IgD-negative memory B cell (primary cell): ENCODE results near the gene A4GALT. TPM values are rescaled to one million over a fixed set of nuclear protein-coding genes. Genes with fewer than 3 reads are reported as not detected.

Experiments
- H3K27ac Mint-ChIP-seq, 3 donors: one replicate each; pipeline ENCODE4 v1.8.0; 2020 to 2022; ENCODE audit warnings: mild to moderate bottlenecking in 3 of 3, mixed read lengths in 3 of 3, moderate library complexity in 1 of 3
- H3K27me3 Mint-ChIP-seq: one replicate; pipeline ENCODE4 v1.8.0; 2021; ENCODE audit warnings: mixed read lengths
- H3K36me3 Mint-ChIP-seq: one replicate; pipeline ENCODE4 v1.8.0; 2020; ENCODE audit warnings: mild to moderate bottlenecking, mixed read lengths
- H3K4me1 Mint-ChIP-seq, 3 donors: one replicate each; pipeline ENCODE4 v1.8.0; 2020 to 2022; ENCODE audit warnings: mixed read lengths in 3 of 3, mild to moderate bottlenecking in 1 of 3
- H3K4me3 Mint-ChIP-seq, 4 donors: one replicate each; pipeline ENCODE4 v1.8.0; 2020 to 2022; ENCODE audit warnings: mild to moderate bottlenecking in 4 of 4, mixed read lengths in 4 of 4, moderate library complexity in 3 of 4
- H3K9me3 Mint-ChIP-seq, 3 donors: one replicate each; pipeline ENCODE4 v1.8.0; 2020 to 2021; ENCODE audit warnings: mixed read lengths in 3 of 3, mild to moderate bottlenecking in 1 of 3
- polyA plus RNA-seq: library from polyadenylated mRNA; unstranded; fragments of 300-500 nt; fragmentation: Illumina TruSeq; gene quantifications from one replicate; pipeline ENCODE4 v1.2.3, GENCODE V29; 2021

A4GALT gene
- polyA plus RNA-seq, 1 donor from 2014 or later: not detected

- H3K4me3 Mint-ChIP-seq: no peak overlapping the region
- peaks cover 4 to 8% (median 5%) of the 10 kb centered on the region in 3 donors for H3K4me1 Mint-ChIP-seq
- no peak overlapping the region for H3K27ac Mint-ChIP-seq
- H3K27me3 Mint-ChIP-seq: no peaks in the 10 kb centered on the region
- H3K36me3 Mint-ChIP-seq: no peaks in the 10 kb centered on the region
- no peaks in the 10 kb centered on the region for H3K9me3 Mint-ChIP-seq
Measured at GRCh38 chr22:42700901-42701300, 19.8 kb downstream of the A4GALT start.

DNA sequence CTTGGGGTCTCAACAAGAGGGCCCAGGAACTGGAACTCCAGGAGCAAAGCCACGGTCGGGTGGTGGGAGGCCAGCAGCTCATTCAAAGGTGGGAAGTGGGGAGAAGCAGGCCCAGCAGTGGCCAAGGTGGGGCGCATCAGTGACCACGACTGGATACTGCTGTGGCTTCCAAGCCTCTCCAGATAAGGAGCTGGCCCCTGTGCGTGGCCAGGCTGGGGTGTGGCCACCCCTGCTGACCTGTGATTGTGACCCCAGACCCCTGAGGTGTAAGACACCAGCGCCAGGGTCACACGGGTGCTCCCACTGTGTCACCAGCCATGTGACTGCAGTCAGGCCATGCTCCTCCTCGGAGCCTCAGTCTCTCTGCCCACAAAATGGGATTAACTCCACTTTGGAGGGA, 20.3 kb downstream of the A4GALT start:
- Mint-ChIP-seq H3K4me1 (peaks cover 4 to 8% (median 5%) of the 10 kb centered on the region in 3 donors), H3K4me3 (no peak overlapping the region), H3K9me3 (no peaks in the 10 kb centered on the region), H3K27me3 (no peaks in the 10 kb centered on the region), H3K36me3 (no peaks in the 10 kb centered on the region), H3K27ac (no peak overlapping the region)

GRCh38 chr22:42699976-42700352, 20.7 kb downstream of the A4GALT start:
- H3K9me3 Mint-ChIP-seq: no peaks in the 10 kb centered on the region
- peaks cover 4 to 8% (median 5%) of the 10 kb centered on the region in 3 donors for H3K4me1 Mint-ChIP-seq
- H3K27me3 Mint-ChIP-seq: no peaks in the 10 kb centered on the region
- no peak overlapping the region for H3K4me3 Mint-ChIP-seq
- no peak overlapping the region for H3K27ac Mint-ChIP-seq
- H3K36me3 Mint-ChIP-seq: no peaks in the 10 kb centered on the region

GRCh38 chr22:42699281-42699975, 21.2 kb downstream of the A4GALT start:
- Mint-ChIP-seq H3K4me3 (no peak overlapping the region), H3K9me3 (no peaks in the 10 kb centered on the region), H3K4me1 (peaks cover 4 to 8% (median 5%) of the 10 kb centered on the region in 3 donors), H3K36me3 (no peaks in the 10 kb centered on the region), H3K27ac (no peak overlapping the region), H3K27me3 (no peaks in the 10 kb centered on the region)

DNA sequence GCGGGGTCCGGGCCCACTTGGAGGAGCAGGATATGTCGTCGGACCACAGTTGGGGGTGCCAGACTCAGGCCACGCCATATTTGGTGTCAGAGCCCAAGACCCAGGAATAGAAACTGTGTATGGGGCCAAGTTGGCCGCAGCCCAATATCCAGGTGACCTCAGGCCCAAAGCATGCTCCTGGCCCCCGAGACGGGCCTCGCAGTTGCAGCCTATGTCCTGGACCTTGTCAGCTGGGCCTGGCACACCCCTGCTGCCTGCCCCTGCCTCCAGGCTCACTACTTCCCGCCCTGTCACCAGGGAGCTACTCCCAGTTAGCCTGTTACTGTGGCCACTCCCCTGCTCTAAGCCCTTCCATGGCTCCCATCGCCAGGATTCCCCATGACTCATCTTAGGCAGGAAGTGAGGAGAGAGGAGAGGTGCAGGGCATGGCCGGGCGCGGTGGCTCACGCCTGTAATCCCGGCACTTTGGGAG, 23.1 kb downstream of the A4GALT start:
- H3K9me3 Mint-ChIP-seq: no peaks in the 10 kb centered on the region
- no peaks in the 10 kb centered on the region for H3K27me3 Mint-ChIP-seq
- no peaks in the 10 kb centered on the region for H3K36me3 Mint-ChIP-seq
- H3K27ac Mint-ChIP-seq: no peak overlapping the region
- peaks cover 4 to 8% (median 5%) of the 10 kb centered on the region in 3 donors for H3K4me1 Mint-ChIP-seq
- no peak overlapping the region for H3K4me3 Mint-ChIP-seq

- Mint-ChIP-seq H3K4me3 (no peak overlapping the region), H3K4me1 (peaks cover 12 to 15% (median 13%) of the 10 kb centered on the region in 3 donors), H3K27ac (peak overlapping the region in 1 of 3 donors; percentile 23), H3K36me3 (no peaks in the 10 kb centered on the region), H3K9me3 (no peaks in the 10 kb centered on the region), H3K27me3 (peaks cover 2% of the 10 kb centered on the region)
Measured at GRCh38 chr22:42696331-42696967, 24.2 kb downstream of the A4GALT start.

DNA sequence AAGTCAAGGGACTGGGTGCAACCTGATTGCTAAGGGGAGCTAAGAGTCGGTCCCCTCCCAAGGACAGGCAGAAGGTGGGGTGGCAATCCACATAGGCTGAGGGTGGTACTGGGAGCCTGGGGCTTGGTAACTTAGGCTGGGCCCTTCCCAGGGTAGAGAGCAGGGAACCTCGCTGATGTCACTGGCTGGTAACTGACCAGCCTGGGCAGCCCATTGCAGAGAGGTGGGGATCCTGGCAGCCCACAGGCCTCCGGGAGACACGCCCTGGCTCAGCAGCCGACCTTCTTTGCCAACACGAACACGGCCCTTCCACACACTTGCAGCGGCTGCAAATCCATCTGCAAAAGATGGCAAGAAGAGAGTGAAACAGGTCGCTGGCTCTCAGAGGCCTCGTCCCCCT, 25.4 kb downstream of the A4GALT start:
- Mint-ChIP-seq H3K27me3 (peaks cover 2% of the 10 kb centered on the region), H3K27ac (no peak overlapping the region), H3K9me3 (no peaks in the 10 kb centered on the region), H3K36me3 (no peaks in the 10 kb centered on the region), H3K4me3 (no peak overlapping the region), H3K4me1 (peaks cover 12 to 15% (median 13%) of the 10 kb centered on the region in 3 donors)

DNA sequence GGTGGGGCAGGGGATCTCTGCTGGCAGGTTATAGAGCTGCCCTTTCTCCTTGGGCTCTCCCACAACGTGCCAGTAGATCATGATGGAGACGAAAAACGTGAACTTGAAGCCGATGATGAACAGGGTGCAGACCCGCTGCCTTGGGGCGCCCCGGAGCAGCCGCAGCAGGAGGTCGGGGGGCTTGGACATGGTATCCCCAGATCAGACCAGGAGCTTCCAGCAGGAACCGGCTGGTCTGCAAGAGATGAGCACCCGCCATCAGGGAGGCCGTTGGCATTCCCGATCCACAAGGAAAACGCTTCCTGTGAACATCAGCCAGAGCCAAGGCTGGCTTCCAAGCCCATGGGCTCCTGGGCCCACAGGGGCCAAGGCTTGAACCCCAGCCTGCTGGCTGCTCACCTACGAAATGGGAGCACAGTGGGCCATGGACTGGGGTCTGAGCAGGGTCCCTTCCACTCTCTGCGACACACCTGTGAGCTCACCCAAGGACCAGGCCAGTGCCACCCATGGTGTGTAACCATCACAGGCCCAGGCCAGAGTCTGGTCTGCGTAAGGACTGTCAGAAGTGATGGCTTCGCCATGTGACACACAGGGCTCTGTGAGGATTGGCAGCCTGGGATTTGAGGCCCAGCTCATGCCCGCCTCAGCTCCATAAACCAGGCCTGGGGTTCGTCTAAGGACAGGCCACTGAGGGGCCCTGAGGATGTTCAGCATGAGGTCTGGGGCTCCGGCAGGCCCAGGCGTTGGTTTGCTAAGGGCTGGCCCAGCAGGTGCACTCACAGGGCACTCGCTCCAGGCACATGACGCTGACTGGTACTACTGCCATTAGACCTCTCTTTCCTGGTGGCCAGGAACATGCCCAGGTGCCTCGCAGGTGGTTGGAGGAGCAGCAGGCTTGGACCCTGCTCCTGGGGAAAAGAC, 26.6 kb downstream of the A4GALT start:
- H3K4me1 Mint-ChIP-seq: peaks cover 12 to 15% (median 13%) of the 10 kb centered on the region in 3 donors
- peak overlapping the region in 2 of 4 donors; percentile 49 to 57 for H3K4me3 Mint-ChIP-seq
- H3K27ac Mint-ChIP-seq: no peak overlapping the region
- H3K27me3 Mint-ChIP-seq: peaks cover 2% of the 10 kb centered on the region
- H3K9me3 Mint-ChIP-seq: no peaks in the 10 kb centered on the region
- no peaks in the 10 kb centered on the region for H3K36me3 Mint-ChIP-seq

DNA sequence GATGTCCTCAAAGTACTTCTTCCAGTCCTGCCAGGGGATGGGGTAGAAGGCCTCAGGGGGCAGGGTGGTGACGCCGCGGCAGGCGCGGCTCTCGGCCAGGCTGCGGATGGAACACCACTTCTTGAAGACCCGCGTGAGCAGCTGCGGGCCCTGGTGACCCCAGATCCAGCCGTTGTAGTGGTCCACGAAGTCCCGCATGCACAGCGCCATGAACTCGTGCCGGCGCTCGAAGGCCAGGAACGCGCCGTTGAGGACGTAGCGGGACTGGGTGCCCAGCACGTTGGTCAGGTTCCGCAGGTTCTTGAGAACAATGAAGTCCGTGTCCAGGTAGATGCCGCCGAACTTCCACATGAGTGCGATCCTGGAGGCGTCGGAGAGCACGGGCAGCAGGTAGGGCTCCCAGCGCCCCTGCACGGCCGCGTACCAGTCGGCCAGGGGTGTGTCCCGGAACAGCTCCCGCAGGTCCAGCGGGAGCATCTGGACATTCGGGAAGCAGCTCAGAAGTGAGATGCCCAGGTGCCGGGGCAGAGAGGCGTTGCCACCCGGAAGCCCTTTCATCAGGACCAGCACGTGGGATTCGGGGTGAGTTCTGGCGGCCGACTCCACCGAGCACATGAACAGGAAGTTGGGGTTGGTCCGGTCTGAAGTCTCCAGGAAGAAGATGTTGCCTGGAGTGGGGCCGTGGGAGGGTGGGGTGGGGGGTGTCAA, 27.5 kb downstream of the A4GALT start:
- Mint-ChIP-seq H3K4me1 (peaks cover 12 to 15% (median 13%) of the 10 kb centered on the region in 3 donors), H3K9me3 (no peaks in the 10 kb centered on the region), H3K4me3 (no peak overlapping the region), H3K36me3 (no peaks in the 10 kb centered on the region), H3K27me3 (peaks cover 2% of the 10 kb centered on the region), H3K27ac (no peak overlapping the region)

- H3K36me3 Mint-ChIP-seq: no peaks in the 10 kb centered on the region
- peak overlapping the region; percentile 2 to 91 (median 84) for H3K4me3 Mint-ChIP-seq
- peak overlapping the region; percentile 7 to 93 (median 84) for H3K27ac Mint-ChIP-seq
- H3K4me1 Mint-ChIP-seq: peaks cover 12 to 15% (median 13%) of the 10 kb centered on the region in 3 donors
- peaks cover 2% of the 10 kb centered on the region for H3K27me3 Mint-ChIP-seq
- H3K9me3 Mint-ChIP-seq: no peaks in the 10 kb centered on the region
Measured at GRCh38 chr22:42692239-42693054, 28.2 kb downstream of the A4GALT start.

DNA sequence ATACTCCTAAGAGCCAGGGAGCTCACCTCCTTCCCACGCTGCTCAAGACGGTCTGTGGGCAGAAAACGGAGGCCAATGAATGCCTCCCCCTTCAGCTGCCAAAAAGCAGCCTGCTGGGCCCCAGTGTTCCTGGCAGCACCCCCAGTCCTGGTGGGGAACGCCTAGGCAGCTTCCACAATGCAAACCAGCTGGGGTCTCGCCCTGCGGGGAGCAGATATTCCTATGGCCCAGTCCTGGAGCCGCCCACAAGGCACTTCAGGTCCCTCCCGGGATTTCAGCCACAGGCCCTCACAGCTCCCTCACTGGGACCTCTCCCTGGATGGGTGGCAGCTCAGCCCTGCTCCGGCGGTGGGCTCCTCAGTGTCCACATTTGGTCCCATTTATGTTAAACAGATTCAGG, 29.2 kb downstream of the A4GALT start:
- H3K4me3 Mint-ChIP-seq: peak overlapping the region in 1 of 4 donors; percentile 91
- H3K36me3 Mint-ChIP-seq: no peaks in the 10 kb centered on the region
- no peaks in the 10 kb centered on the region for H3K9me3 Mint-ChIP-seq
- H3K4me1 Mint-ChIP-seq: peaks cover 9 to 13% (median 11%) of the 10 kb centered on the region in 3 donors
- peaks cover 2% of the 10 kb centered on the region for H3K27me3 Mint-ChIP-seq
- peak overlapping the region in 1 of 3 donors; percentile 93 for H3K27ac Mint-ChIP-seq

GRCh38 chr22:42688241-42689211, 32.1 kb downstream of the A4GALT start:
- H3K4me1 Mint-ChIP-seq: peaks cover 8 to 12% (median 12%) of the 10 kb centered on the region in 3 donors
- peaks cover 2% of the 10 kb centered on the region for H3K27me3 Mint-ChIP-seq
- no peak overlapping the region for H3K4me3 Mint-ChIP-seq
- H3K36me3 Mint-ChIP-seq: no peaks in the 10 kb centered on the region
- no peaks in the 10 kb centered on the region for H3K9me3 Mint-ChIP-seq
- no peak overlapping the region for H3K27ac Mint-ChIP-seq
